Left lung (tissue), 10 donors: ENCODE measurements around the gene PTK6. TPM values are rescaled to one million over a fixed set of nuclear protein-coding genes. Genes with fewer than 3 reads are reported as not detected.

ENCODE experiments used
- ATAC-seq: fragments of 200-7000 bp; cut with Tn5 transposase; one replicate; pipeline ENCODE4 v1.9.1; 2020; ENCODE audit warnings: moderate library complexity
- DNase-seq, 4 donors: peaks; one replicate each; pipeline ENCODE4 v3.0.0-alpha.2; 2013 to 2020
- H3K27ac ChIP-seq, 2 donors: fragments of 200-600 bp; sonication (generic) in 1 of 2; one replicate each; pipeline versions ENCODE4 v1.5.0 to v1.8.0; 2020 to 2021
- H3K27me3 ChIP-seq, 2 donors: fragments of 200-600 bp; sonication (generic) in 1 of 2; one replicate each; pipeline versions ENCODE4 v1.5.0 to v1.8.0; 2020 to 2021
- H3K36me3 ChIP-seq, 2 donors: fragments of 200-600 bp; sonication (generic) in 1 of 2; one replicate each; pipeline versions ENCODE4 v1.5.0 to v1.8.0; 2020 to 2021
- H3K4me1 ChIP-seq, 2 donors: fragments of 200-600 bp; one replicate each; pipeline ENCODE4 v1.8.0; 2021
- H3K4me3 ChIP-seq, 2 donors: fragments of 200-600 bp; sonication (generic) in 1 of 2; one replicate each; pipeline versions ENCODE4 v1.5.0 to v1.8.0; 2020 to 2021; ENCODE audit warnings: mild to moderate bottlenecking in 1 of 2
- H3K9me3 ChIP-seq, 2 donors: fragments of 200-600 bp; sonication (generic) in 1 of 2; one replicate each; pipeline versions ENCODE4 v1.5.0 to v1.8.0; 2020 to 2021
- CTCF ChIP-seq, 2 donors: fragments of 200-600 bp; sonication (generic) in 1 of 2; IDR thresholded peaks; one replicate each; pipeline versions ENCODE4 v1.5.0 to v1.8.0; 2021; ENCODE audit warnings: antibody characterized with exemption in 2 of 2
- intact Hi-C, 2 donors: fragments of 100-400 bp; cut with DNase I; formaldehyde crosslinking; loops; one replicate each; pipeline versions ENCODE4 v1.11.2 to v1.14.2; 2022
- polyA plus RNA-seq, 6 donors: library from polyadenylated mRNA; unstranded; fragments of 120-200 nt; gene quantifications; one replicate each; pipeline ENCODE4 v1.2.1, GENCODE V29; 2013; ENCODE audit not compliant: insufficient read length in 6 of 6
- total RNA-seq, 2 donors: library from RNA; stranded (reverse); fragmentation: NEBNext Ultra II Directional; extraction: Animal tissue kit (Norgen Biotek cat#: 25700); gene quantifications; one replicate each; pipeline ENCODE4 v1.2.1, GENCODE V29; 2021
- donor health status: DM: no; HTN: yes; CAD: no.
- donor health status: DM: no; HTN: no; CAD: no.

Gene PTK6
- total and polyA plus RNA-seq, 8 donors = 0.53 to 7.3 (median 0.75) TPM

- Histone ChIP-seq H3K27ac (no peak overlapping the region), H3K4me3 (no peak overlapping the region), H3K4me1 (peaks cover 0 to 9% of the 10 kb centered on the region in 2 donors), H3K9me3 (no peaks in the 10 kb centered on the region), H3K36me3 (no peaks in the 10 kb centered on the region), H3K27me3 (peaks cover 0 to 43% of the 10 kb centered on the region in 2 donors)
- intact Hi-C loops = no loop called here
- DNase-seq (no peak), ATAC-seq (no peak)
- TF ChIP-seq CTCF (IDR thresholded peaks at IDR 0.05) = no peak
These were observed 6.4 kb downstream of the PTK6 start for GRCh38 chr20:63530788-63531160.

- DNase-seq (peak in 1 of 4 donors; percentile 72), ATAC-seq (no peak)
- no peak for TF ChIP-seq CTCF (IDR thresholded peaks at IDR 0.05)
- Histone ChIP-seq H3K4me1 (peaks cover 0 to 10% of the 10 kb centered on the region in 2 donors), H3K36me3 (no peaks in the 10 kb centered on the region), H3K9me3 (no peaks in the 10 kb centered on the region), H3K27me3 (peaks cover 0 to 38% of the 10 kb centered on the region in 2 donors), H3K4me3 (no peak overlapping the region), H3K27ac (no peak overlapping the region)
- intact Hi-C loops = no loop called here
These were observed 7.1 kb downstream of the PTK6 start for GRCh38 chr20:63529861-63530787.

GRCh38 chr20:63529180-63529860 is 7.9 kb downstream of the PTK6 start:
- peaks cover 0 to 10% of the 10 kb centered on the region in 2 donors for H3K4me1 ChIP-seq
- no peak overlapping the region for H3K27ac ChIP-seq
- DNase-seq (peak in 1 of 4 donors; percentile 69), ATAC-seq (no peak)
- intact Hi-C loops = no loop called here
- H3K4me3 ChIP-seq = no peak overlapping the region
- no peaks in the 10 kb centered on the region for H3K36me3 ChIP-seq
- no peaks in the 10 kb centered on the region for H3K9me3 ChIP-seq
- no peak for TF ChIP-seq CTCF (IDR thresholded peaks at IDR 0.05)
- peaks cover 0 to 30% of the 10 kb centered on the region in 2 donors for H3K27me3 ChIP-seq

GRCh38 chr20:63527184-63527583 is 10.0 kb downstream of the PTK6 start:
- Histone ChIP-seq H3K36me3 (peaks cover 0 to 16% of the 10 kb centered on the region in 2 donors), H3K4me1 (peaks cover 4 to 15% of the 10 kb centered on the region in 2 donors), H3K27me3 (peaks cover 0 to 13% of the 10 kb centered on the region in 2 donors), H3K4me3 (no peak overlapping the region), H3K9me3 (peaks cover 0 to 9% of the 10 kb centered on the region in 2 donors), H3K27ac (no peak overlapping the region)
- ATAC-seq = no peak
- TF ChIP-seq CTCF (IDR thresholded peaks at IDR 0.05) = no peak
- intact Hi-C loops = no loop called here
- DNase-seq = peak in 1 of 4 donors; percentile 34

GRCh38 chr20:63525971-63526370 is 11.2 kb downstream of the PTK6 start:
- H3K4me1 ChIP-seq = peaks cover 11 to 27% of the 10 kb centered on the region in 2 donors
- ATAC-seq = no peak
- peaks cover 0 to 19% of the 10 kb centered on the region in 2 donors for H3K36me3 ChIP-seq
- no peak for DNase-seq
- TF ChIP-seq CTCF (IDR thresholded peaks at IDR 0.05) = no peak
- no peak overlapping the region for H3K4me3 ChIP-seq
- H3K27me3 ChIP-seq = peaks cover 0 to 13% of the 10 kb centered on the region in 2 donors
- H3K9me3 ChIP-seq = peaks cover 0 to 9% of the 10 kb centered on the region in 2 donors
- intact Hi-C loops = no loop called here
- no peak overlapping the region for H3K27ac ChIP-seq
